K562 (cell line): ENCODE measurements around the gene SMC5. TPM values are rescaled to one million over a fixed set of nuclear protein-coding genes. Genes with fewer than 3 reads are reported as not detected.

Source experiments
- ATAC-seq: fragments of 200-7000 bp; cut with Tn5 transposase; 3 replicates; pipeline ENCODE4 v1.9.1; 2020; ENCODE audit warnings: moderate library complexity
- BruUV-seq: library from RNA; stranded (reverse); fragments of 400-500 nt; replicated peaks from 2 replicates; lab custom pipeline; 2021; lab: Mats Ljungman, UMichigan
- CTCF ChIA-PET: fragments of 300-600 bp; formaldehyde crosslinking; extraction: SDS; loops from one replicate; lab custom pipeline; 2021; ENCODE audit warnings: low intra/inter-chr PET ratio; lab: Yijun Ruan, JAX
- POLR2A ChIA-PET: fragments of 300-600, 350-650 bp; sonication (Branson Sonifier 250); formaldehyde crosslinking; extraction: SDS; loops from one replicate; lab custom pipeline; 2021; ENCODE audit warnings: antibody characterized with exemption, inconsistent platforms; lab: Yijun Ruan, JAX
- DNase-seq, 4 experiments: peaks; one replicate each; pipeline versions ENCODE4 v3.0.0 to v3.0.0-alpha.2; 2011 to 2018; ENCODE audit warnings: low spot score in 3 of 4, mixed read lengths in 3 of 4; ENCODE audit errors: extremely low read depth in 1 of 4
- FAIRE-seq: peaks from 2 replicates; lab custom pipeline; 2011; peaks lifted over from hg19 to GRCh38; lab: Jason Lieb, UNC
- H2AFZ ChIP-seq: 2 replicates; pipeline ENCODE4 v1.6.0; 2011; ENCODE audit warnings: low read depth, low read length, control low read depth, inconsistent platforms
- H3K27ac ChIP-seq: fragments of 200-600 bp; 3 replicates; pipeline ENCODE4 v1.8.0; 2011; ENCODE audit warnings: low read depth, mild to moderate bottlenecking, control low read depth, inconsistent platforms, low read length, moderate library complexity, mixed read lengths; ENCODE audit errors: extremely low read depth
- H3K27me3 ChIP-seq, 2 experiments: fragments of 300-600 bp in 1 of 2; 2 replicates in 1 of 2; 3 replicates in 1 of 2; pipeline versions ENCODE4 v1.6.0 to v1.8.0; 2011; ENCODE audit warnings: inconsistent platforms in 2 of 2, low read length in 2 of 2, mild to moderate bottlenecking in 1 of 2, mixed read lengths in 1 of 2, moderate library complexity in 1 of 2; ENCODE audit not compliant: control insufficient read depth in 2 of 2, insufficient read depth in 2 of 2
- H3K36me3 ChIP-seq: fragments of 300-600 bp; 3 replicates; pipeline ENCODE4 v1.8.0; 2011; ENCODE audit warnings: mild to moderate bottlenecking, low read length, inconsistent platforms; ENCODE audit not compliant: control insufficient read depth, insufficient read depth
- H3K4me1 ChIP-seq, 2 experiments: fragments of 200-600 bp in 1 of 2; replicated peaks in 1 of 2; 2 replicates in 1 of 2; 3 replicates in 1 of 2; pipeline versions ENCODE4 v1.5.1 to v1.8.0; 2011; ENCODE audit warnings: inconsistent platforms in 2 of 2, low read length in 2 of 2, mild to moderate bottlenecking in 1 of 2, mixed read lengths in 1 of 2, moderate library complexity in 1 of 2; ENCODE audit not compliant: control insufficient read depth in 2 of 2, insufficient read depth in 2 of 2
- H3K4me2 ChIP-seq: 2 replicates; pipeline ENCODE4 v1.6.1; 2011; ENCODE audit warnings: low read length, control low read depth, inconsistent platforms, mixed read lengths; ENCODE audit not compliant: insufficient read depth
- H3K4me3 ChIP-seq: fragments of 200-600 bp; sonication (generic), shearing (Covaris generic); 2 replicates; pipeline ENCODE4 v1.5.1; 2016; ENCODE audit warnings: control low read depth, inconsistent platforms
- H3K79me2 ChIP-seq: fragments of 200-600 bp; 3 replicates; pipeline ENCODE4 v1.8.0; 2011; ENCODE audit warnings: low read length, inconsistent platforms; ENCODE audit not compliant: control insufficient read depth, insufficient read depth
- H3K9ac ChIP-seq, 2 experiments: 2 replicates each; pipeline versions ENCODE4 v1.6.0 to v1.6.1; 2011; ENCODE audit warnings: low read depth in 2 of 2, low read length in 2 of 2, control low read depth in 1 of 2, inconsistent platforms in 1 of 2, mild to moderate bottlenecking in 1 of 2, mixed read lengths in 1 of 2; ENCODE audit not compliant: insufficient read depth in 1 of 2
- H3K9me1 ChIP-seq: one replicate; pipeline ENCODE4 v1.6.0; 2011; ENCODE audit warnings: inconsistent platforms, mild to moderate bottlenecking, low read length, moderate library complexity; ENCODE audit not compliant: control insufficient read depth, insufficient read depth
- H3K9me3 ChIP-seq: replicated peaks from 2 replicates; pipeline ENCODE4 v1.5.1; 2011; ENCODE audit warnings: low read depth, low read length, inconsistent platforms; ENCODE audit not compliant: control insufficient read depth, insufficient read depth
- H4K20me1 ChIP-seq: replicated peaks from 2 replicates; pipeline ENCODE4 v1.6.1; 2011; ENCODE audit warnings: low read length, inconsistent platforms, mixed read lengths; ENCODE audit not compliant: control insufficient read depth, insufficient read depth
- ARID4B ChIP-seq: sonication (generic); formaldehyde crosslinking; IDR thresholded peaks from 2 replicates; pipeline ENCODE4 v1.8.0; 2022; ENCODE audit warnings: mild to moderate bottlenecking, missing genetic modification reagents
- DIDO1 ChIP-seq: fragments of 450-650 bp; IDR thresholded peaks from 2 replicates; pipeline ENCODE4 v1.6.1; 2016; ENCODE audit warnings: low read depth, missing biosample characterization, missing genetic modification characterization
- E4F1 ChIP-seq: fragments of 250-450 bp; sonication (Bioruptor Pico); IDR thresholded peaks from 2 replicates; pipeline ENCODE4 v1.5.0; 2021; ENCODE audit warnings: mild to moderate bottlenecking, borderline replicate concordance
- GTF2A2 ChIP-seq: IDR thresholded peaks from 2 replicates; pipeline ENCODE4 v1.6.1; 2016; ENCODE audit warnings: mild to moderate bottlenecking, missing genetic modification characterization, missing compliant biosample characterization
- HES1 ChIP-seq: fragments of 450-650 bp; IDR thresholded peaks from 2 replicates; pipeline ENCODE4 v1.6.1; 2016; ENCODE audit warnings: low read depth, mild to moderate bottlenecking, moderate library complexity
- ILF3 ChIP-seq: fragments of 450-650 bp; IDR thresholded peaks from 2 replicates; pipeline ENCODE4 v1.6.1; 2018; ENCODE audit warnings: antibody characterized with exemption, mild to moderate bottlenecking, moderate library complexity, borderline replicate concordance
- SAP30 ChIP-seq: fragments of 200-600 bp; sonication (generic); IDR thresholded peaks from 2 replicates; pipeline ENCODE4 v1.6.1; 2012; ENCODE audit warnings: borderline replicate concordance, low read depth, mild to moderate bottlenecking, moderate library complexity, low read length, control low read depth, inconsistent platforms; ENCODE audit not compliant: insufficient read depth, poor library complexity, severe bottlenecking
- XRCC4 ChIP-seq: IDR thresholded peaks from one replicate; pipeline ENCODE4 v1.6.1; 2011; ENCODE audit not compliant: insufficient read depth, insufficient read length; ENCODE audit errors: extremely low read depth
- ZFP30 ChIP-seq: fragments of 250-450 bp; sonication (Bioruptor Pico); IDR thresholded peaks from 2 replicates; pipeline ENCODE4 v1.8.0; 2022; ENCODE audit warnings: moderate library complexity, mild to moderate bottlenecking, inconsistent platforms, borderline replicate concordance
- ZMIZ1 ChIP-seq, 2 experiments: fragments of 150-350 bp in 1 of 2; IDR thresholded peaks; 2 replicates each; pipeline ENCODE4 v1.6.1; 2012 to 2016; ENCODE audit warnings: low read depth in 2 of 2, low read length in 2 of 2, mild to moderate bottlenecking in 1 of 2, moderate library complexity in 1 of 2
- ZNF12 ChIP-seq: sonication (generic); formaldehyde crosslinking; IDR thresholded peaks from 2 replicates; pipeline ENCODE4 v1.4.0; 2020; ENCODE audit warnings: mild to moderate bottlenecking, missing genetic modification reagents
- WGBS: fragments of 100-300 bp; shearing (Covaris generic); methylation state at CpG from one replicate; pipeline ENCODE4 v1.1.6; 2016; ENCODE audit warnings: low coverage, mixed read lengths; ENCODE audit not compliant: insufficient coverage; ENCODE audit errors: missing lambda C conversion rate; 5-methylcytosine and 5-hydroxymethylcytosine counted together
- in situ Hi-C: fragments of 300-500 bp; cut with MboI; formaldehyde crosslinking; loops from 4 replicates; pipeline ENCODE4 v1.15.0; 2018; ENCODE audit warnings: inconsistent platforms, mixed read lengths
- intact Hi-C: fragments of 100-400 bp; cut with micrococcal nuclease; formaldehyde crosslinking; loops from 2 replicates; pipeline ENCODE4 v1.14.2; 2022
- polyA plus RNA-seq, 8 experiments: library from polyadenylated mRNA; depleted of rRNA in 4 of 8; stranded (reverse) in 5 of 8; unstranded in 3 of 8; fragments of >200 nt; fragmentation: Nextera tagmentation in 2 of 8; fragmentation: Illumina TruSeq in 1 of 8; extraction: Ambion mirVana in 2 of 8; extraction: Trizol in 1 of 8; gene quantifications; 2 replicates each; pipeline versions ENCODE4 v1.2.1 to v1.2.3, GENCODE V29; 2011 to 2014; ENCODE audit warnings: inconsistent platforms in 1 of 8, missing spikeins in 1 of 8
- total RNA-seq, 7 experiments: library from RNA; depleted of rRNA in 6 of 7; stranded (reverse); fragments of >200 nt in 6 of 7; fragmentation: Illumina TruSeq in 2 of 7; extraction: Trizol in 2 of 7; gene quantifications; 2 replicates each; pipeline versions ENCODE4 v1.2.1 to v1.2.3, GENCODE V29; 2011 to 2021; ENCODE audit warnings: low replicate concordance in 1 of 7

SMC5 gene
- total and polyA plus RNA-seq, 9 of the 15 experiments (the other 6 are each of a cell fraction or from before 2014, with no cell fraction given): 3.5 to 43.2 (median 21.4) TPM

- no peaks in the 10 kb centered on the region for H3K9me1 ChIP-seq
- H3K27me3 ChIP-seq: no peaks in the 10 kb centered on the region; a peak in 1 of 5 replicates
- in situ Hi-C loops: no loop called here
- FAIRE-seq: no peak
- DNase-seq: no peak
- no peak overlapping the region for H3K4me3 ChIP-seq
- H3K4me1 ChIP-seq: no peaks in the 10 kb centered on the region
- H3K9ac ChIP-seq: no peak overlapping the region
- H3K4me2 ChIP-seq: no peak overlapping the region
- H3K27ac ChIP-seq: no peak overlapping the region
- H3K36me3 ChIP-seq: no peaks in the 10 kb centered on the region
- no peaks in the 10 kb centered on the region for H3K79me2 ChIP-seq
- H4K20me1 ChIP-seq: no peaks in the 10 kb centered on the region
- WGBS: 2% methylated on average over 12 of the region's 16 CpGs
- no peak for ATAC-seq
- H2AFZ ChIP-seq: no peak overlapping the region
- no peaks in the 10 kb centered on the region for H3K9me3 ChIP-seq
- ChIA-PET CTCF (no interaction called here), POLR2A (no interaction called here)
- intact Hi-C loops: no loop called here
- BruUV-seq: no TSS peak
- TF ChIP-seq XRCC4 (no peak), ARID4B (CRISPR knock-in tag) (no peak), DIDO1 (no peak), HES1 (no peak), ZNF12 (CRISPR knock-in tag) (no peak), E4F1 (CRISPR knock-in tag) (no peak), GTF2A2 (no peak), ZMIZ1 (IDR thresholded peaks at IDR 0.05; ENCODE audit: low read depth in 2 of 2, low read length in 2 of 2) (no peak), ILF3 (no peak), SAP30 (no peak), ZFP30 (CRISPR knock-in tag) (no peak)
Observed at GRCh38 chr9:70217029-70217428, 41.7 kb upstream of the SMC5 start.
